Stimulated activated CD4-positive, alpha-beta T cell treated with anti-CD3 and anti-CD28 coated beads, Interleukin-1b, Interleukin-23, amount 100 ng/mL, for 1 hour (primary cell): ENCODE measurements around the gene IARS2.
A peak's percentile ranks its signal among the peaks of the same experiment; 100 is the strongest.
"Not testable (repeated sequence)": the region's sequence is repeated elsewhere in the genome, so short reads cannot be mapped to it uniquely, and the experiment has no call there.

Source experiments
- DNase-seq, 2 donors: peaks; one replicate each; pipeline ENCODE4 v3.0.0-alpha.2; 2020; ENCODE audit warnings: low read depth in 2 of 2

Gene IARS2

DNA sequence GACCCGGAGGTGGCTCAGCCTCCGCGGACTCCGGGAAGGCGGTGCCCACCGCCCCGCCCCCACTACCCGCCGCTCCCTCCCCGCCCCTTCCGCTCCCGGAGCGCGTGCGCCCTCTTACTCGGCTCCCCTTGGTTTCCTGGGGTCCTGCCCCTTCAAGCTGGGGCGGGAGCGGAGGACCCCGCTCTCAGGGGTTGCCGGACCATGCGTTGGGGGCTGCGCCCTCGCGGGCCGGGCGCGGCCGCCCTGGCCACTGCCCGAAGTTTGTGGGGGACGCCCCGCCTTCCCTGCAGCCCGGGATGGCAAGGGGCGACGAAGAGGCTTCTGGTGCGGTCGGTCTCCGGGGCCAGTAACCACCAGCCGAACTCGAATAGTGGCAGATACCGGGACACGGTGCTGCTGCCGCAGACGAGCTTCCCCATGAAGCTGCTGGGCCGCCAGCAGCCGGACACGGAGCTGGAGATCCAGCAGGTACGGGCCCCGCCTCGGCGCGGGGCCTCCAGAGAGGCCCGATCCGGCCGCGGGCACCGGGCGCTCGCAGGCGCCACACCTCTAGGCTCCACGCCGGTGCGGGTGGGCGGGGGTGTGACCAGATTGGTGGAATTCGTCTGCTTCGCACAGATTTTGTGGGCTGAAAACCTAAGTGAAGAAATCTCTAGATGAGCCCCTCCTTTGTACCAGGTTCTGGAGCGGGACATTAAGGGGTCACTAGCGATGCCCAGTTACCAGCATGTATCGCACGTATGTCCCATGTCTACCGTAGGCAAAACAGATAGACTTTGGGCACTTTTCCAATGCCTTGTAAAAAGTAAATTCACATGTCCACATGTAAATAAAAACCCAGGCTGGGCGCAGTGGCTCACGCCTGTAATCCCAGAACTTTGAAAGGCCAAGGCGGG is at the start of gene IARS2:
Gene IARS2 (plus strand): TSS at position 117 of the 896 bp plus-strand sequence. CDS start 85 bp downstream, at position 202.
- DNase-seq: peak; percentile 82 to 94

DNA sequence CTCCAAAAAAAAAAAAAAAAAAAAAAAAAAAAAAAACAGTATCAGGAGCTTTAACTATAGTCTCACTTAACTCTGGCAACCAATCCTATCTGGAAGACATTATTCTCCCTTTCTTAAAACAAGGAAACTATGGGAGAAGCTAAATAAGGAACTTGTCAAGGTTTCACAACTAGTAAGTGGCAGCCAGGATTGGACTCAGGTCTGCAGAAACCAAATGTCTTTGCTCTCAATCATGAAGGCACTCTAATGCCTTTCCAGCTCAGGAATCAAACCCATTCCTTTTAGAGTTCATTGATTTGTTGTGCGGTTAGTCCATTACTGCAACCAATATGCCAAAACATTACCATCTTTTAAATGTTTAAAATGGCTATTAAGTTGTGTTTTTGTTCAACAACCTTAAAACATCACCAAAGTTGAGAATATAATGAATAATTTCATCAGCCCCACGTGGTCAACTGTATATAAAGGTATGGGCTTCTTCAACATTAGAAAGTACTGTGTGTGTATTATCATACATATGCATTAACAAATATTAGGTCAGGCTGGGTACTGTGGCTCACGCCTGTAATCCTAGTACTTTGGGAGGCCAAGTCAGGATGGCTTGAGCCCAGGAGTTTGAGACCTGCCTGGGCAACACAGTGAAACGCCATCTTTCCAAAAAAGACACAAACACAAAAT is 49.1 kb upstream of the IARS2 start:
- no peak for DNase-seq

DNA sequence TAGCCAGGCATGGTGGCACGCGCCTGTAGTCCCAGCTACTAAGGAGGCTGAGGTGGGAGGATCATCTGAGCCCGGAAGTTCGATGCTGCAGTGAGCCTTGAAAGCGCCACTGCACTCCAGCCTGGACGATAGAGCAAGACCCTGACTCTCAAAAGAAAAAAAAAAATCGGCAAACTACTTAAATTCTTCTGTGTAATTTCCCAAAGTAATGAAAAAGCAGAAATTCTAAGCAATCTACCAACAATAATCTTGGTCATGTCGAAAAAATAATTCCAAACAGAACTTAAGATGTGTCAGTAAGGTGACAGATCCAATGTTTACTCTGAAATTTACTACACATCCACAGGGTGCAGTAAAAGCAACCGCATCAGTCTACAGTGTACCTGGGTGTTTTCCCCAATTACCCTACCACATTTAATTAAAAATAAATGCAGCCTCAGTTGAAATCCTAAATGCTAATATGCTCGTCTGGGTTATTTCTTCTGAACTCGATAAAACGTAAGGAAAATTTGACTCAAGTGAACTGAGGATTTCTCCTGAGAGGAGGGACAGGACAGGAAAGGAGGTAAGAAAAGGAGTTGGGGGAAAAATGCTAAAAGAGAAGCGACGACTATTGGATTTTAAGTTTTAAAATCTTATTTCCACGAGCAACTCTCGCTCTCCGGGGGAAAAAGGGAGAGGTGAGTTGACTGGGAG is 48.4 kb upstream of the IARS2 start:
- no peak for DNase-seq

DNA sequence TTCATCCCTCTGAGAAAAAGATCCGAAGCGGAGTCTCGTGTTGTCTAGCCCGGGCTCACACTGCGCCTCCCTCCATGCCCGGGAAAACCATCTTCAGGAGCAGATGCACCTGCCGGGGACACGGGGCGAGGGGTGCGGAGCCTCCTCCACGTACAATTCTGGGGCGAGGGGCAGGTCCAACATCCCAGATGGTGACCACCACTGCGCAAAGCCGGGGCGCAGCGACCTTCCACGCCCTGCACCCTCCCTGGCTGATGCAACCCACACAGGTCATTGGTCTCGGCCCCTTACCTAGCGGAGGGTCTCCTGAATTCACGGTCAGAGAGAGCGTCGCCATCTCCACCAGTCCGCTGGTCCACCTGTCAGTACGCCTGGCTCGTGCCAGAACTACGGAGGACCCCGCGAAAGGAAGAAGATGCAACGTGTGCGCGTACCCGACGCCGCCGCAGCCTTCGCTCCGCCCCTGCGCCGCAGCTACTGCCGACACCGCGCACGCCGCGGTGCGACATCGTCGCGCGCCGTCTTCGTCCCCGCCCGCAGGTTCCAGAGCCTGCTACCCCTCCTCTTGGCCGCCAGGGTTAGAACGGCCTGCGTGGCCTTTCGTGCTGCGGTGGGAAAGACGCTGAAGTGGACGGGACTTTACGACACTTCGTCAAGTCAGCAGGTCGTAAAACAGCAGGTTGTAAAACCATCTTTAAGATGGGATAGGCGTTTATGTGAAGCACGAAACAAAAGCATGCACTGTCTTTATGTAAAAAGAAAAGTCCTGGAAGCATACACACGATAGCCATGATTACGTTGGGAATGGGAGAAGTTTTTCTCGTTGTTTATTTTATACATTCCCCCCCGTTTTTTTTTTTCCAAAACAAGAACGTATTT is 47.6 kb upstream of the IARS2 start, which contains the start of gene EPRS1:
Gene EPRS1 (minus strand): TSS at position 454 of the 879 bp plus-strand sequence. CDS start 117 bp downstream, at position 337.
- peak; percentile 74 to 79 for DNase-seq

DNA sequence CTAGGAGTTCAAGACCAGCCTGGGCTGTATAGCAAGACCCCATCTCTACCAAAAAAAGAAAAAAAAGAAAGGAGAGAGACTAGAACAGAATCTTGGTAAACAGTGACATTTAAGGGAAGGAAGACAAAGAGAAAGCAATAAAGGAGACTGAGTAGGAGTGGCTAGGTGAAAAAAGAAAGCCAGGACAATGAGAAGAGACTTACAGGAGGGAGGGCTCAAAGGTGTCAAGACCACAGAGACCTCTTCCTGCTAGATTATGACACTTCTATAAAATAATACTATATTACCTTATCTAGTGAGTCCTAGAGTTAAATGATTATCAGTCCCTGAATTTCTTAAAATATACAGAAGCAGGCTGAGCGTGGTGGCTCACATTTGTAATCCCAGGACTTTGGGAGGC is 37.6 kb upstream of the IARS2 start:
- DNase-seq: no peak

DNA sequence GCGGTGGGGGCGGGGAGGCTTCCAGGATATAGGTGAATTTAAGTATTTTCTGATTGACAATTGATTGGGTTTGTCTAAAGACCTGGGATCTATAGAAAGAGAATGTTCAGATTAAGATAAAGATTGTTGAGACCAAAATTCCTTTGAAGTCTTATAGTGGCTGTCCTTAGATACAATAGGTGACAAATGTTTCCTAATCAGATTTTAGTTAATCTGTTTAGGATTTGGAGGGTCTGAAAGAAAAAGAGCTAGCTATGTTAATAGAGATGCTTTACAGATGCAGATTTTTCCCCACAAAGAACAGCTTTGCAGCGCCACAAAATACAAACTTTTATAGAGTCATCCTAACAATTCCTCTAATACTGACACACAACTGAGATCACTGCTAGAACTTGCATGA is 33.1 kb upstream of the IARS2 start:
- DNase-seq: no peak

DNA sequence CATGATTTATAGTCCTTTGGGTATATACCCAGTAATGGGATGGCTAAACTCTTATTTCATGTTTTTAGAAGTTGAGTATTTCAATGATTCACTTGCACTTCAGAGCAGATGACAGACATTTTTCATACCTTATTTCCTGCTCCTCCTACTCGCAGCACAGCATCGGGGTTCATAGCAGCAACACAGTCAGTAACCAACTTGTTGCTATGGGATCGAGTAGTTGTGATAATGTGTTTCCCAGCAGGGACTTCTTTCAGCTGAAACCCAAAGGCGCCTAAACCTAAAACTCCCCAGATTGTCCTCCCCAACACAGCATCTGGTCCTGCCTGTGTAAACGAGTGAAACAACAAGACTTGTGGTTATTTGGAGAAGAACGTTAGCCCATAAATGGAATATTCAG is 31.3 kb upstream of the IARS2 start:
- DNase-seq: no peak

DNA sequence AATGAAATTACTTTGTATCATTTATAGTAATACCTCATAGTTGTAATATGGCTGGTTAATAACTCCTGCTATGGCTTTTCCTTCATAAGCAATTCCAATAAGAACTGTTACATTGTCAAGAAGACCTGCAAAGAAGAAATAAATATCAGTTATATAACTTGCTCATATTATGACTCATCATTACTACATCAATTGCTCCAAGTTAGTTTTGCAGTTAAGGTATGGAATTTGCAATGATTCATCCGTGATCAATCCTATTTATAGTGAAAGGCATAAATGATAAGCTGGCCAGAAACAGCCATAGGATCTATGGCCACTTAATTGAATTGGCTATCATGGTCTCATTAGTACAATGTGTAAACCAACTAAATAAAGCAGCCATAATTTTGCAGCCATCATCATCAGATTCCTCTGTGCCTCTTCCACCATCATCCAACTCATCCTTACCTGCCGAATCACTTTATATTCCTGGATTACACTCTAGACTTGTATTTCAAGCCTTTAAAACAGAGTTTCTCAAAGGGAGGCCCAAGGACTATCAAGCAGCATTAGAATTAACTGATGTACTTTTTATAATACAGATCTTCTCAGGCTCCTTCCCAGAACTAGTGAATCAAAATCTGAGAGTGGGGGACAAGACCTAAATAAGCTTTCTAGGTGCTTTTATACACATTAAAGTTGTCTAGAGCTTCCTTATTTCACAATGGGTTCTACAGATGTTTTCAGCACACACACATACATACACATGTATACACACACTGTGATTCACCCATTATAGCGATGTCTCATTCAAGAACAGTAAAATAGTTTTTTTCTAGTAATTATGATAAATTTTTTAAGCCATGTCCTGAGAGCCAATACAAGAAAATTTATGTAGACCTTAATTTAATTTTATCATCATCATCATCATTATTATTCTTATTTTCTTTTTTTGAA is 26.4 kb upstream of the IARS2 start:
- DNase-seq: no peak

DNA sequence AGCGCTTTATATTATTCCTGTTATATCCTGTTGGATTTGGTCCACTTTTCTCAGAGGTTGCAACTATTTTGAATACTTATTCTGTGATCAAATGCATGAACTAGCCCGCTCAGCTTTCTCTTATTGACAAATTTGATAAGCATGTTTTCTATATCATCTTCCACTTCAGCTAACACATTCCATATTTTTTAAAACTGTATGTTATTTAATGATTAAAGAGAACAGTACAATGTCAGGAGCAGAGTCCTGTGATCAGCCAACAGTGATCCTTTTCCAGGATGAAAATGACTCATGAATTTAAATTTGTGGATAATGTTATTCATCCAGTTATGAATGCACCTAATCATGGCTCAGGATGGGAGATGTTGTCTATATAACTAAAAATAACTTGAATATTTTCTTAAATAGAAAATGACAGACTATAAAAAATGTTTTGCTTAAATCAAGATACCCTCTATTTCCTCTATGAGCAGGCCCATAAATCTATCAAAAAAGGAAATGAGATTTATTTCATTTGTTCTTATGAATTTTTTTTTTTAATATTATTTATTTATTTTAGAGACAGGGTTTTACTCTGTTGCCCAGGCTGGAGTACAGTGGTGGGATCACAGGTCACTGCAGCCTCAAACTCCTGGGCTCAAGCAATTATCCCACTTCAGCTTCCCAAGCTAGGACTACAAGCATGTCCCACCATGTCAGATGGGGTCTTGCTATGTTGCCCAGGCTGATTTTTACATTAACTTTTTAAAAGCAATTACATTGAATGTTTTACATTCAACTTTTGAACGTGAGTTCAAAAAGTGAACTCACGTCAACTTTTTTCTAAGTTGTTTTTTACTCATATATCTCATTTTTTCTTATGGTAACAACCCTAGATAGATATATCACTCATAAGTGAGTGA is 16.8 kb upstream of the IARS2 start:
- no peak for DNase-seq

DNA sequence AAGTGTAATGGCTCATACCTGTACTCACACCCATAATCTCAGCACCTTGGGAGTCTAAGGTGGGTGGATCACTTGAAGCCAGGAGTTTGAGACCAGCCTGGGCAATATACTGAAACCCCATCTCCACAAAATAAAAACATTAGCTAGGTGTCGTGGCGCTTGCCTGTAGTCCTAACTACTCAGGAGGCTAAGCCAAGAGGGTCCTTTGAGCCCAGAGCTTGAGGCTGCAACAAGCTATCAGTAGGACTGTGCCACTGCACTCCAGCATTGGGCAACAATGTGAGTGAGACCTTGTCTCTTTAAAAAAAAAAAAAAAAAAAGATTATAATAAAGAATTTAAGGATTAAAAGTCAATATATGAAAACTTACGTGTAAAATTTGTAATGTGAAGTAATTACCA is 16.0 kb upstream of the IARS2 start:
- no peak for DNase-seq

DNA sequence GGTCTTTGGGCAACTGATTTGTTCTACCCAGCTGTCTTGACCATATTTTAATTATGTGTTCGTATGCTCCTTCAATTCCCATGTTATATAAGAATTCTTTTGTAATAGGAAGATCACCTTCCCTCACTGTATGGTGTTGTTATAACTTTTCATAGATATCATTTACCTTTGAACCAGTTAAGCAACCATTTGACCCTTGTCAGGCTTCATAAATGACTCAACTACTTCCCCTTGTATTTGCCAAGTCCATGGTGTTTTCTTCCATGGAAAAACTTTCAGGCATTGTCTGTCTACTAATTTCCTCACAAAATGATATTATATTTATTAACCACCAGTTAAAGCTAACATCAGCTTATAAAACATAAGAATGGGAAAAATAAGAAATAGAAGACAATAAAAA is 9.5 kb upstream of the IARS2 start:
- DNase-seq: no peak

DNA sequence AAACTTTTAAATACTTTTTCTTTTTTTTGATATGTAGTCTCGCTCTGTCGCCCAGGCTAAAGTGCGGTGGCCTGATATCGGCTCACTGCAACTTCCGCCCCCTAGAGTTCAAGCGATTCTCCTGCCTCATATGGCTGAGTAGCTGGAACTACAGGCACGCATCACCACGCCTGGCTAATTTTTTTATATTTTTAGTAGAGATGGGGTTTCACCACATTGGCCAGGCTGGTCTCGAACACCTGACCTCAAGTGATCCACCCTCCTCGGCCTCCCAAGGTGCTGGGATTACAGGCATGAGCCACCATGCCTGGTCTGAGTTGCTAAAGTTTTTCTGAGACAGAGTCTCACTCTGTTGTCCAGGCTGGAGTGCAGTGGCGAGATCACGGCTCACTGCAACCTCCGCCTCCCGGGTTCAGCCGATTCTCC is 7.7 kb upstream of the IARS2 start:
- not testable (repeated sequence) for DNase-seq

DNA sequence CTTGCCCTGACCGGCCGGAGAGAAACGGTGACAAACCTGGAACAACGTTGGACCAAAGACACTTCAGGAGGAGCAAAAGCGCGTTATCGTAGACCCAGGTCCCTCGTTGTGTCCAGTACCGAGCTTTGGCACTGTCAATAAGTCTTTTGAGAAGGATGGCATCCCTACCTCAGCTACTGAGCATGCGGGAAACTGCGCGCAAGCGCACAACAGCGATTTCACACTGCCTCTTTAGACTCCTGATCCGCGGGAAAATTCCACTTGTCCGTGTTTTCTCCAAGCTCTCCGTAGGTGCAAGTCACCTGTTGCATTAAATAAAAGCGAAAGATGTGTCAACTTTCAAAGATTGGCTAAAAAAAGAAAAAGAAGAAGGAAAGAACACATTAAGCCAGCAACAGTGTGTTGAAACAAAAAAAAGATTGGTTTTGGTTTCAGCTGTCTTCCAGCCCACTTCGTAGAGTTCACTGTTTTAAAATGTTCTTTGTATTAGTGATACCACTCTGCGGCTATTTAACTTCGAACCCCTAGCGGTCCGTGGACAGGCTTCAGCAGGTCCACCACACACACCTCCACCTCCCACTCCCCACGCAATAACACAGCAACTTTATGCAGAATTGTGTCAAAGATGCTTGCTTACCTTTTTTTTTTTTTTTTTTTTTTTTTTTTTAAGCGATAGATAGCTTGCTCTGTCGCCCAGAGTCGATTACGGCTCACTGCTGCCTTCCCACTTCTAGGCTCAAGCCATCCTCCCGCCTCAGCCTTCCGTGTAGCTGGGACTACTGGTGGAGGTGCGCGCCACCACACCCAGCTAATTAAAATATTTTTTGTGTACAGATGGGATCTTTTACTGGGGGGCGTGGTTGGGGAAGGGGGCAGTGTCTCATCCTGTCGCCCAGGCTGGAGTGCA is 4.0 kb upstream of the IARS2 start, which contains the start of gene BPNT1:
Gene BPNT1 (minus strand): TSS at position 139 of the 907 bp plus-strand sequence. CDS start 9,942 bp downstream, outside the sequence.
- peak; percentile 95 to 99 for DNase-seq

DNA sequence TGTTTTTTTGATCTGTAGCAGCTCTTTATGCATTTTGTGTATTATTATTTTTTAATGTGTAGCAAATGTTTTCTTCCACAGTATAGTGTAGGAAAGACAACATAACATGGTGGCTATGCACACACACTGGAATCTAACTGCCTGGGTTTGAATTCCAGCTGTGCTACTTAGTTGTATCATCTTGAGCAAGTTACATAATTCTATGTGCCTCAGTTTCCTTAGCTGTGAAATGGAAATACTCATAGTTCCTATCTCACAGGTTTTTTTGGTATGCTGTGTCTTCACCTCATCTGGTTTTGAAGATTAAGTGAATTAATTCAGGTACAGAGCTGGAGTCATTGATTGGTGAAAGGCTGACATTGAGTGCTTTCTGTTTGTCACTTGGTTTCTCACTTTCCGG is 1.2 kb upstream of the IARS2 start:
- DNase-seq: no peak

DNA sequence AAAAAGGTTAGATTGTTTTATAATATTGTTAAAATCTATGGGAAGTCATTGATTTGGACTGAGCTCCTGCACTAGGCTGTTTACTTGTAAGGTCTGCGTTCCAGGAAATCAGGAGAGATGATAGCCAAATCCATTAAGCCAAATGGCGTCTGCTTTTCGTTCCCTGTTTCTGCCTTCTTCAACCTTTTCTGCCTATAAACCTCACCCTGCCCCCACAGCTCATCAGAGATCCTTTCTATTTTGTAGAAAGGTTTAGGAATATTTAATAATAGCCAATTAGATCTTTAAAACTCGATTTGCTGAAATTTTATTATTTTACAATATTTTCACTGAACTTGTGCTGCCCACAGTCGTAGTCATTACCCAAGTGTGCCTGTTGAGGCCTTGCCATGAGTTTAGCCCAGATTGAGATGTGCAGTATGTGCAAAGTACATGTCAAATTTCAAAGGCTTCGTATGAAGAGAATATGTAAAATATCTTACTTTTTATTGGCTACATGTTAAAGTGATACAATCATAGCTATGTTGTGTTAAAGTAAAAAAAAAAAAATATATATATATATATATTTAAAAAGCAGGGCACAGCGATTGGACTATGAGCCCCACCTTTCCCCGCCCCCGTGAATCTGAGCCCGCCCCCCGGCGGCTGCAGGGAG is 444 bp upstream of the IARS2 start:
- no peak for DNase-seq

DNA sequence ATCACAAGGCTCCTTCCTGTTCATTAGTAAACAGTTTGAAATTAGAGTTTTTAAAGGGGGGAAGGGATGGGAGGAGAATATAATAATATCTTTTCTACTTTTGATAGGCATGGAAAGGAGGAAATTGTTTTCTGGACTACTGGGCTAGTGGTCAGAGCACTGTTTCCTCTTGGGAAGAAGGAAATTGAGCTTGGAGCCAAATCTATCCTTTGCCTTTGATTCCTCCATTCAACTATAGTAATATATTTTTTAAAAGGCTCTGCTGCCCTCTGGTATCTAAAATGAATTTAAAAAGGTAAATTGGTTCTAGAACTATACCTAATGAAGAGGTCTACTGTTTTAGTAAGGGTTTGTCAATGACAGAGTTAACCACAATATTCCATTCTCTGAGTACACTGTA is 5.9 kb downstream of the IARS2 start:
- no peak for DNase-seq

DNA sequence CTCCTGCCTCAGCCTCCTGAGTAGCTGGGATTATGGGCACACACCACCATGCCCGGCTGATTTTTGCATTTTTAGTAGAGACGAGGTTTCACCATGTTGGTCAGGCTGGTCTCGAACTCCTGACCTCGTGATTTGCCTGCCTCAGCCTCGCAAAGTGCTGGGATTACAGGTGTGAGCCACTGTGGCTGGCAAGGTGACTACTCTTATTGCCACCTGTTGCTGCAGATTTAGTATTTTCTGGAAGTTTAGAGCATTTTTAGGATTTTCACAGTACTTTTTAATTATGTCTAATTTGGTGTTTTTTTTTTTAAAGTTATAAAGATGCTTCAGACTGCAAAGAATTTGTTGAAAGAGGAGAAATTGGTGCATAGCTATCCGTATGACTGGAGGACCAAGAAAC is 16.5 kb downstream of the IARS2 start:
- not testable (repeated sequence) for DNase-seq
